GM12872 (cell line): ENCODE measurements around the gene SEMA3G.

Source experiments
- CTCF ChIP-seq: IDR thresholded peaks from 3 replicates; pipeline ENCODE4 v1.5.1; 2011; ENCODE audit warnings: low read depth, mild to moderate bottlenecking, low read length, moderate library complexity; ENCODE audit not compliant: insufficient read depth

The SEMA3G gene

GRCh38 chr3:52450489-52451236, 5.8 kb upstream of the SEMA3G start:
- TF ChIP-seq CTCF: no peak

DNA sequence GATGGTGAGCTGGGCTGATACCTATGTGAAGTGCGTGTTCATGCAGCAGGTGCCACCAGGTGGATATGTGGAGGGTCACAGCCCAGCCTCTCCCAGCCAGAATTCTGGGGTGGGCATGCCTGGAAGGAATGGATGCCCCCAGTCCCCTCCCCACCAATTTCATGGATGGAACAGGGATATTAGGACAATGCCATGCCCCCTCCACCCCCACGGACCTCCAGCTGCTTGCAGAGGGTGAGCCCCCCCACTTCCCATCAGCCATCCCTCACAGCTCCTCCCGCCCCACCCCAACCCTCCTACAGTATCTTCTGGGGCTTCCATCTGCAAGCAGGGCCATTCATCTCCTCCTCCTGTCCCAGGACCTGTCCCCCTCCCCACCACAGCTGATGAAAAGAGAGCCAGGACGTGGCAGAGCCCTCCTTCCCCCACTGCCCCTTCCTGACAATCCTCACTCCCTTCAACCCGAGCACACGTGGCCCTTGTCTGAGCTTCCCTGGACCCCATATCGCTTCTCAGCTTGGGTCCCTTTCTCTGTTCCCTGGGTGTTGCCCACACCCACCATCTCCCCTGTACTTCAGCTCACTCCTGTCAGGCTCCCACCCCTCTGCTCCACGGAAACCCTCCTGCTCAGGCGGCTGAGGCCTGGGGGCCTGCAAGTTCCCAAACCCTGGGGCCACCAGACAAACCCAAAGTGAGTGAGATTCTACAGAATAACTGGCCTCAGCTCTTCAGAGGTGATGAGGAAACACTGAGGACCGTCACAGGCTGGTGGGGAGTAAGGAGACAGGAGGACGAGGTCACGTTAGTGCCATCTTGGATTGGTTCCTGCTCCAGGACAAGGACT, 2.8 kb upstream of the SEMA3G start:
- no peak for TF ChIP-seq CTCF

DNA sequence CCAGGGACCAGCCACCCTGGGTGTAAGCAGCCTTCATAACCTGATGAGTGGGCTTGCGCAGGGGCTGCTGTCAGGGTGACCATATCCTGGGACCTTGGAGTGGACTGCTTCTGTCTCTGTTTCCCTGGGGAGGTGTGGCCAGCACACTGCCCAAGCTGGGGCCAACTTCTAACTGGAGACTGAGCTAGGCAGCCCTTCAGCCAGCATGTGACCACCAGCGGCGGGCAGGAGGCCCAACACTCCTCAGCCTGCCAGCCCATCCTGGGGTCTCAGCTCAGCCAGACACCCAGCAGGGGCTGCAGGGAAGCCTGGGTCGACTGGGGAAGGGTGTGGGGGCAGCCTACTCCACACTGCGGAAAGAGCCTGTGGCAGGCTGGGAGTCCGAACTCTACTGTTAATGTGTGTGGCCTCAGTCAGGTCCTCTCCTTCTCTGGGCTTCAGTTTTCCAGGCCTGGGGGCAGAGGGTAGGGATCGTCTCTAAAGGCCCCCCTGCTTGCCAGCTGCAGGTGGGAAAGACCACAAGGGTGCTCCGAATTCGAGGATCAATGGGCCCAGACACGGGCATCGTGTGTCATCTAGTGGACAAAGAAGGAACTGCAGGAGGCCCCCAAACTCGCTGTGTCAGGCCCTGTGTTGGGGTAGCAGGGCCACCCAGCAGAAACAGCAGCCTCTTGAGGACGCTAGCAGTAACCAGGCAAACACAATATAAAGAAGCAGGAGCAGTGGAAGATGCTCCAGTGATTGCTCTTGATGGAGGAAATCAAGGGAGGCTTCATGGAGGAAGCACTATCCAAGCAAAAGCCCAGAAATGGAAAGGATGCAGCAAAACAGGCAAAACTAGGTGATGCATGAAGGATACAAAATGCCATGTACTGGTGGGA, 2.0 kb upstream of the SEMA3G start:
- peak; percentile 100 for TF ChIP-seq CTCF

DNA sequence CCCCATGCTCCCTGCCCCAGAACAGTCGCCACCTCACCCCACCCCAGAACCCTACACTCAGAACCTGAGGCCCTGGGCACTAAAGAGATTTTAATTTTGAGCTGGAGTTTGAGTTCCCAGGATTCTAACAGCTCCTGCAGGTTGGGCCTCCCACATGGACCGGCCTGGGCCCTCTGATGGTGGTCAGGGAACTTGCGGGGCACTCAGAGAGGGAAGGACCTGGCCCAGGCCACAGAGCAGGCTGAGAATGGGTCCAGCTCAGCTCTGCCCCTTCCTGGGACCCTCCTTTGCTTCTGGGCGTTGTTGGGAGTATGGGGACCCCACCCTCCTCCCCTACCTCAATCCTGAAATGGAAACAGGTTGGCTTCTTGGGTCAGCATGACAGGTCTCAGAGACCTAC, 1.1 kb upstream of the SEMA3G start:
- TF ChIP-seq CTCF: no peak

- TF ChIP-seq CTCF: no peak
These were observed 864 bp downstream of the SEMA3G start for GRCh38 chr3:52443791-52444687.

DNA sequence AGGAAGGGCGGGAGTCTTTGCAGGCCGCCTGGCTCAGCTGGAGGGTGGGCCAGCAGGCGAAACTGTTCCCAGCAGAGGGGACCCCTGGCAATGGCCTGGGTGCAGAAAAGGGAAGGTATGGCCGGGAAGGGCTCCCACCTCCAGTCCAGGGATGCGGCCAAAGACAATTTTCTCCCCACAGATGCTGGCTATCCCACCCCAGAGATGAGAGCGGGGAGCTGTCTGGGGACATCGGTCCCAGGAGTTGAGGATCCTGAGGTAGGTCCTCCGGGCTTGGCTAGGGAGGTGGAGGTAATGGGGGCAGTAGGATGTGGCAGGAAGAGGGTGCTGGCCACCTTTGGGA, 1.7 kb downstream of the SEMA3G start:
- TF ChIP-seq CTCF: no peak
